Sigmoid colon (tissue), 7 donors: ENCODE results near the gene ING3. TPM values are rescaled to one million over a fixed set of nuclear protein-coding genes. Genes with fewer than 3 reads are reported as not detected.

Source experiments
- DNase-seq: peaks from one replicate; pipeline ENCODE4 v3.0.0-alpha.2; 2019
- H3K27ac ChIP-seq, 4 donors: fragments of 200-600 bp; sonication (generic); one replicate each; pipeline ENCODE4 v1.5.1; 2016 to 2019; ENCODE audit warnings: mild to moderate bottlenecking in 1 of 4
- H3K27me3 ChIP-seq, 3 donors: fragments of 200-600 bp; sonication (generic); one replicate each; pipeline ENCODE4 v1.5.1; 2019; ENCODE audit warnings: mild to moderate bottlenecking in 1 of 3
- H3K36me3 ChIP-seq, 4 donors: fragments of 200-600 bp; sonication (generic); one replicate each; pipeline ENCODE4 v1.5.1; 2016 to 2019
- H3K4me1 ChIP-seq, 4 donors: fragments of 200-600 bp; sonication (generic); one replicate each; pipeline ENCODE4 v1.5.1; 2017 to 2019
- H3K4me3 ChIP-seq, 4 donors: fragments of 200-600 bp; sonication (generic); one replicate each; pipeline ENCODE4 v1.5.1; 2017 to 2019; ENCODE audit warnings: mild to moderate bottlenecking in 2 of 4, moderate library complexity in 1 of 4
- H3K9me3 ChIP-seq, 4 donors: fragments of 200-600 bp in 3 of 4; sonication (generic) in 3 of 4; one replicate each; pipeline versions ENCODE4 v1.5.1 to v1.6.1; 2013 to 2019
- CTCF ChIP-seq, 4 experiments: fragments of 450-650 bp in 3 of 4; fragments of 200-600 bp in 1 of 4; IDR thresholded peaks; one replicate each; pipeline ENCODE4 v1.5.1; 2016 to 2019; ENCODE audit warnings: antibody characterized with exemption in 4 of 4, mild to moderate bottlenecking in 3 of 4, moderate library complexity in 2 of 4
- EP300 ChIP-seq, 4 donors: sonication (generic); formaldehyde crosslinking; IDR thresholded peaks; one replicate each; pipeline ENCODE4 v1.6.1; 2017; ENCODE audit warnings: antibody characterized with exemption in 4 of 4
- POLR2A ChIP-seq, 2 donors: fragments of 450-650 bp; IDR thresholded peaks; one replicate each; pipeline ENCODE4 v1.6.1; 2016; ENCODE audit warnings: antibody characterized with exemption in 2 of 2, mild to moderate bottlenecking in 2 of 2, moderate library complexity in 2 of 2
- POLR2AphosphoS5 ChIP-seq, 4 donors: sonication (generic); formaldehyde crosslinking; IDR thresholded peaks; one replicate each; pipeline ENCODE4 v1.6.1; 2017; ENCODE audit warnings: antibody characterized with exemption in 4 of 4
- WGBS, 2 donors: extraction: QIAGEN DNeasy Blood & Tissue Kit; methylation state at CpG; one replicate each; pipeline ENCODE4 v1.1.7; 2013; 5-methylcytosine and 5-hydroxymethylcytosine counted together
- intact Hi-C: fragments of 100-400 bp; cut with DNase I; formaldehyde crosslinking; loops from one replicate; pipeline ENCODE4 v1.15.1; 2023
- polyA plus RNA-seq, 3 donors: library from polyadenylated mRNA; stranded (reverse); fragments of 200-250 nt; gene quantifications; one replicate each; pipeline ENCODE4 v1.2.3, GENCODE V29; 2013
- small RNA-seq, 3 donors: library from RNA; depleted of rRNA; stranded (forward); fragments of <200 nt; gene quantifications; one replicate each; pipeline ENCODE3, GENCODE V24; 2016
- total RNA-seq, 4 donors: library from RNA; depleted of rRNA; stranded (reverse); fragments of >200 nt; gene quantifications; one replicate each; pipeline ENCODE4 v1.1.0, GENCODE V29; 2016
- donor health status: healthy with polysubstance abuse.
- donor health status: Bipolar disorder and iron deficiency.
- donor health status: healthy.

ING3 gene
- total and polyA plus RNA-seq, 7 donors = 9.6 to 33.1 (median 16.6) TPM

- Histone ChIP-seq H3K4me3 (peak overlapping the region in 1 of 4 donors; percentile 12), H3K4me1 (peaks cover 0 to 81% (median 62%) of the 10 kb centered on the region in 4 donors), H3K27ac (peak overlapping the region; percentile 62 to 80 (median 76)), H3K9me3 (no peaks in the 10 kb centered on the region), H3K36me3 (no peaks in the 10 kb centered on the region), H3K27me3 (no peaks in the 10 kb centered on the region)
- intact Hi-C loops = loop anchor here (5.0 kb wide), 1 partner anchor 58 kb away; no protein-coding TSS in a partner anchor
- no peak for DNase-seq
- no peak for TF ChIP-seq EP300 (IDR thresholded peaks at IDR 0.05)
- no peak for TF ChIP-seq CTCF (IDR thresholded peaks at IDR 0.05)
- TF ChIP-seq POLR2A (IDR thresholded peaks at IDR 0.05) = no peak
- TF ChIP-seq POLR2AphosphoS5 (IDR thresholded peaks at IDR 0.05) = no peak
- 23 to 42% methylated on average over 5 of the region's 5 CpGs for WGBS, 2 donors
These were observed 74.0 kb downstream of the ING3 start for GRCh38 chr7:121024611-121025010.

GRCh38 chr7:121026159-121026558, 75.6 kb downstream of the ING3 start:
- Histone ChIP-seq H3K36me3 (no peaks in the 10 kb centered on the region), H3K9me3 (no peaks in the 10 kb centered on the region), H3K4me3 (no peak overlapping the region), H3K27me3 (no peaks in the 10 kb centered on the region), H3K27ac (peak overlapping the region in 3 of 4 donors; percentile 73 to 80 (median 79)), H3K4me1 (peaks cover 0 to 79% (median 52%) of the 10 kb centered on the region in 4 donors)
- DNase-seq = no peak
- 97% methylated on average over 1 of the region's 1 CpG for WGBS, 2 donors
- TF ChIP-seq POLR2AphosphoS5 (IDR thresholded peaks at IDR 0.05) (no peak), CTCF (IDR thresholded peaks at IDR 0.05) (no peak), EP300 (IDR thresholded peaks at IDR 0.05) (no peak), POLR2A (IDR thresholded peaks at IDR 0.05) (no peak)
- intact Hi-C loops = loop anchor here (5.0 kb wide), 1 partner anchor 56 kb away; no protein-coding TSS in a partner anchor

GRCh38 chr7:121026577-121027111, 76.1 kb downstream of the ING3 start:
- DNase-seq = no peak
- H3K9me3 ChIP-seq = no peaks in the 10 kb centered on the region

More at GRCh38 chr7:121026577-121027111, 76.1 kb downstream of the ING3 start:
- Histone ChIP-seq H3K27ac (peak overlapping the region in 3 of 4 donors; percentile 73 to 80 (median 79)), H3K4me3 (no peak overlapping the region), H3K27me3 (no peaks in the 10 kb centered on the region), H3K4me1 (peaks cover 0 to 74% (median 50%) of the 10 kb centered on the region in 4 donors), H3K36me3 (no peaks in the 10 kb centered on the region)
- TF ChIP-seq POLR2A (IDR thresholded peaks at IDR 0.05) (no peak), CTCF (IDR thresholded peaks at IDR 0.05) (no peak), EP300 (IDR thresholded peaks at IDR 0.05) (no peak), POLR2AphosphoS5 (IDR thresholded peaks at IDR 0.05) (no peak)
- intact Hi-C loops = loop anchor here (5.0 kb wide), 1 partner anchor 56 kb away; no protein-coding TSS in a partner anchor
- 91 to 94% methylated on average over 3 of the region's 3 CpGs for WGBS, 2 donors

Small RNAs within 50 kb of the gene (small RNA-seq; reads per million reads assigned to genes)
- gene RNA5SP240 = 0 reads per million in 3 donors

Other genes starting within 250 kb of the ING3 start
- gene TSPAN12, start 92.6 kb upstream of the ING3 start, total RNA-seq = 10 to 100 TPM; 19.9 to 47.7 (median 32.8) TPM
- 10 to 100 TPM; 13.9 to 18.0 (median 16.1) TPM for gene TSPAN12, start 92.6 kb upstream of the ING3 start, polyA plus RNA-seq
- gene CPED1, start 37.9 kb downstream of the ING3 start, total RNA-seq = 100 to 1,000 TPM in 1 of 4 donors, 10 to 100 TPM in 3; 79.6 to 120 (median 89.3) TPM
- 1 to 10 TPM; 1.2 to 2.2 (median 1.8) TPM for gene CPED1, start 37.9 kb downstream of the ING3 start, polyA plus RNA-seq